Gastrocnemius medialis (tissue), 4 donors: ENCODE measurements around the gene MSANTD7.

Experiments used
- CTCF ChIP-seq, 5 experiments: fragments of 450-650 bp in 3 of 5; fragments of 200-600 bp in 2 of 5; sonication (generic) in 2 of 5; IDR thresholded peaks in 4 of 5; conservative IDR thresholded peaks in 1 of 5; 1 replicate in 4 of 5; 2 replicates in 1 of 5; pipeline ENCODE4 v1.5.1; 2016 to 2019; ENCODE audit warnings: antibody characterized with exemption in 5 of 5, mild to moderate bottlenecking in 3 of 5, moderate library complexity in 3 of 5
- POLR2A ChIP-seq, 2 donors: fragments of 450-650 bp; IDR thresholded peaks; one replicate each; pipeline ENCODE4 v1.6.1; 2017; ENCODE audit warnings: antibody characterized with exemption in 2 of 2, mild to moderate bottlenecking in 2 of 2, moderate library complexity in 2 of 2

- TF ChIP-seq POLR2A (IDR thresholded peaks at IDR 0.05): no peak
- no peak for TF ChIP-seq CTCF (IDR thresholded peaks at IDR 0.05 in 4 of 5, conservative IDR thresholded peaks at IDR 0.05 in 1 of 5)
These were observed 20.9 kb downstream of the MSANTD7 start for GRCh38 chr10:14859043-14859442.
